T-cell (primary cell): ENCODE data around the gene SLC7A8. TPM values are rescaled to one million over a fixed set of nuclear protein-coding genes. Genes with fewer than 3 reads are reported as not detected.
"Not testable (repeated sequence)": the region's sequence is repeated elsewhere in the genome, so short reads cannot be mapped to it uniquely, and the experiment has no call there.

Source experiments
- ATAC-seq, 4 experiments: fragments of 200-7000 bp in 3 of 4; fragments of 150-1000 bp in 1 of 4; cut with Tn5 transposase; replicated peaks in 1 of 4; 1 replicate in 3 of 4; 2 replicates in 1 of 4; pipeline ENCODE4 v1.10.0; 2021; ENCODE audit warnings: moderate library complexity in 3 of 4, mild to moderate bottlenecking in 2 of 4, moderate number of reproducible peaks in 1 of 4
- CTCF ChIA-PET, 2 donors: fragments of 300-600 bp; sonication (Branson Sonifier 250); formaldehyde crosslinking; loops; one replicate each; lab custom pipeline; 2022; ENCODE audit warnings: antibody characterized with exemption in 2 of 2; lab: Charles Lee
- POLR2A ChIA-PET, 2 donors: fragments of 300-600 bp; sonication (Branson Sonifier 250); formaldehyde crosslinking; loops; one replicate each; lab custom pipeline; 2022; ENCODE audit warnings: antibody characterized with exemption in 2 of 2; lab: Charles Lee
- DNase-seq, 35 experiments: peaks; one replicate each; pipeline versions ENCODE4 v3.0.0 to v3.0.0-alpha.2; 2013 to 2023
- H3K27ac ChIP-seq: one replicate; pipeline ENCODE4 v1.5.1; 2013; ENCODE audit warnings: low read length
- H3K27me3 ChIP-seq, 2 experiments: replicated peaks in 1 of 2; 1 replicate in 1 of 2; 2 replicates in 1 of 2; pipeline versions ENCODE4 v1.6.1 to v1.7.0; 2013; ENCODE audit warnings: low read length in 1 of 2, mixed read lengths in 1 of 2; ENCODE audit not compliant: control insufficient read depth in 2 of 2, insufficient read depth in 2 of 2; ENCODE audit errors: extremely low read depth in 1 of 2
- H3K36me3 ChIP-seq, 2 donors: 1 replicate in 1 of 2; 2 replicates in 1 of 2; pipeline versions ENCODE4 v1.6.1 to v1.7.0; 2013; ENCODE audit warnings: low read length in 1 of 2; ENCODE audit not compliant: control insufficient read depth in 2 of 2, insufficient read depth in 1 of 2; ENCODE audit errors: extremely low read depth in 1 of 2
- H3K4me1 ChIP-seq, 2 experiments: 1 replicate in 1 of 2; 2 replicates in 1 of 2; pipeline versions ENCODE4 v1.6.1 to v1.7.0; 2013; ENCODE audit warnings: low read length in 2 of 2, mixed read lengths in 1 of 2; ENCODE audit not compliant: insufficient read depth in 2 of 2, control insufficient read depth in 1 of 2; ENCODE audit errors: extremely low read depth in 1 of 2
- H3K4me3 ChIP-seq, 2 donors: 1 replicate in 1 of 2; 2 replicates in 1 of 2; pipeline versions ENCODE4 v1.5.1 to v1.7.0; 2013; ENCODE audit warnings: mild to moderate bottlenecking in 2 of 2, low read length in 1 of 2, moderate library complexity in 1 of 2; ENCODE audit not compliant: control insufficient read depth in 1 of 2; ENCODE audit errors: extremely low read depth in 1 of 2
- H3K9me3 ChIP-seq: 2 replicates; pipeline ENCODE4 v1.7.0; 2013
- H3K27ac Mint-ChIP-seq, 2 donors: one replicate each; pipeline ENCODE4 v1.8.0; 2020 to 2021; ENCODE audit warnings: mild to moderate bottlenecking in 2 of 2, mixed read lengths in 2 of 2
- H3K27me3 Mint-ChIP-seq, 2 donors: one replicate each; pipeline ENCODE4 v1.8.0; 2021 to 2022; ENCODE audit warnings: mixed read lengths in 2 of 2
- H3K36me3 Mint-ChIP-seq: one replicate; pipeline ENCODE4 v1.8.0; 2021; ENCODE audit warnings: mixed read lengths
- H3K4me1 Mint-ChIP-seq, 3 donors: one replicate each; pipeline ENCODE4 v1.8.0; 2020 to 2022; ENCODE audit warnings: mixed read lengths in 3 of 3, mild to moderate bottlenecking in 1 of 3
- H3K4me3 Mint-ChIP-seq, 3 donors: one replicate each; pipeline ENCODE4 v1.8.0; 2020 to 2022; ENCODE audit warnings: mild to moderate bottlenecking in 3 of 3, mixed read lengths in 3 of 3, moderate library complexity in 3 of 3
- H3K9me3 Mint-ChIP-seq, 3 donors: one replicate each; pipeline ENCODE4 v1.8.0; 2020 to 2022; ENCODE audit warnings: mixed read lengths in 3 of 3
- WGBS: methylation state at CpG from one replicate; pipeline ENCODE4 v1.1.5; 2013; ENCODE audit warnings: missing lambda C conversion rate; ENCODE audit not compliant: insufficient coverage; 5-methylcytosine and 5-hydroxymethylcytosine counted together
- total RNA-seq, 35 experiments: library from RNA in 6 of 35; stranded (reverse) in 6 of 35; fragments of 120-200 nt in 1 of 35; gene quantifications; one replicate each; pipeline versions ENCODE4 v1.2.1 to v1.2.4 and lab custom pipeline; 2013 to 2026

SLC7A8 gene
- total RNA-seq, 5 donors from 2014 or later (not counting 1 experiment from before 2014, with no cell fraction given) = 0.33 to 8.1 (median 5.9) TPM

- H3K4me3 ChIP-seq = no peak overlapping the region
- H3K27me3 ChIP-seq = peaks cover 0 to 37% of the 10 kb centered on the region in 2 experiments
- Mint-ChIP-seq H3K9me3 (no peaks in the 10 kb centered on the region), H3K27ac (no peak overlapping the region), H3K4me1 (peaks cover 7 to 12% (median 8%) of the 10 kb centered on the region in 3 donors), H3K4me3 (no peak overlapping the region), H3K36me3 (no peaks in the 10 kb centered on the region), H3K27me3 (peaks cover 0 to 8% of the 10 kb centered on the region in 2 donors)
- DNase-seq (no peak), ATAC-seq (no peak)
- no peaks in the 10 kb centered on the region for H3K4me1 ChIP-seq
- no peaks in the 10 kb centered on the region for H3K9me3 ChIP-seq
- POLR2A ChIA-PET = no interaction called here
- CTCF ChIA-PET = interaction anchor here (0.5 to 2.2 kb wide), 4 partner anchors 15 to 146 kb away, joined by 3 to 7 read pairs (median 4); partner anchors contain the start of genes ACIN1 (in 1 of the 2) and C14orf119 (in 1 of the 2)
- 100% methylated on average over 2 of the region's 5 CpGs for WGBS
- no peak overlapping the region for H3K27ac ChIP-seq
- no peaks in the 10 kb centered on the region for H3K36me3 ChIP-seq
These were observed 72.7 kb downstream of the SLC7A8 start for GRCh38 chr14:23110579-23111365.

DNA sequence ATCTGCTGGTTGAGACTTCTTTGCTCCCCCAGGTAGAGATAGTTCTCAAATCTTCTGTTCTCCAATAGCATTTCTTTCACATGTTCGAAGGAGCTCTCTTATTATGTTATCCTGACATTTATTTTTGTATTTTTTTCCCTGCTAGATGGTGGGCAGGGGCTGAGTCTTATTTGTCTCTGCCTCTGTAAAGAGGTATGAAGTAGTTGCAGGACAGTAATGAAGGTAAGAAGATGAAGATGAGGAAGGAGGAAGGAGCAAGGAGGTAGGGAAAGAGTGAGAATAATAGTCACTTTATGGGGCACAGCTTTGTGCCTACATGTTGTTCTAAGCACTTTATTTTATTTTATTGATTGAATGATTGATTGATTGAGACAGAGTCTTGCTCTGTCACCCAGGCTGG is 73.7 kb downstream of the SLC7A8 start:
- Histone ChIP-seq H3K9me3 (no peaks in the 10 kb centered on the region), H3K4me1 (no peaks in the 10 kb centered on the region), H3K27ac (no peak overlapping the region), H3K27me3 (peaks cover 0 to 35% of the 10 kb centered on the region in 2 experiments), H3K4me3 (no peak overlapping the region), H3K36me3 (no peaks in the 10 kb centered on the region)
- Mint-ChIP-seq H3K27me3 (peaks cover 0 to 4% of the 10 kb centered on the region in 2 donors), H3K4me3 (no peak overlapping the region), H3K27ac (no peak overlapping the region), H3K36me3 (no peaks in the 10 kb centered on the region), H3K9me3 (no peaks in the 10 kb centered on the region), H3K4me1 (peaks cover 4 to 8% (median 4%) of the 10 kb centered on the region in 3 donors)
- ChIA-PET POLR2A (no interaction called here), CTCF (interaction anchor here (0.7 to 2.2 kb wide), 5 partner anchors 10 to 47 kb away, joined by 3 to 11 read pairs (median 4); no protein-coding TSS in a partner anchor)
- WGBS = no CpG with 5 or more reads among the region's 1 CpG
- DNase-seq = no peak
- no peak for ATAC-seq

DNA sequence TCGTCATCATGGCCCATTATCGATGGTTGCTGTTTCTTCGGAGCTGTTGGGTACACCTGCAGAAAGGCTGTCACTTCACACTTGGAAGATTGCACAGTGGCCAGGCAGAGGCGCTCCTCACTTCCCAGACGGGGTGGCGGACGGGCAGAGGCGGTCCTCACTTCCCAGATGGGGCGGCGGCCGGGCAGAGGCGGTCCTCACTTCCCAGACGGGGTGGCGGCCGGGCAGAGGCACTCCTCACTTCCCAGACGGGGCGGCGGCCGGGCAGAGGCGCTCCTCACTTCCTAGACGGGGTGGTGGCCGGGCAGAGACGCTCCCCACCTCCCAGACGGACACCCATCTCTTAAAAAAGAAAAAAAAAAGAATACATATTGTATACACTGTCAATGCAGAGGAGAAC is 75.3 kb downstream of the SLC7A8 start:
- POLR2A ChIA-PET = interaction anchor here in 1 of 2 donors (0.6 kb wide), 1 partner anchor 8 kb away, joined by 3 read pairs; no protein-coding TSS in a partner anchor
- CTCF ChIA-PET = interaction anchor here in 1 of 2 donors (0.9 to 2.1 kb wide), 3 partner anchors 13 to 39 kb away, joined by 3 to 11 read pairs (median 4); partner anchors contain the start of genes ACIN1 and C14orf119
- H3K36me3 Mint-ChIP-seq, H3K9me3 ChIP-seq, H3K36me3 ChIP-seq, H3K4me3 ChIP-seq, H3K4me1 Mint-ChIP-seq, H3K27ac Mint-ChIP-seq, H3K4me1 ChIP-seq, DNase-seq, H3K27ac ChIP-seq, H3K27me3 Mint-ChIP-seq, ATAC-seq, H3K9me3 Mint-ChIP-seq, H3K4me3 Mint-ChIP-seq: not testable (repeated sequence)
- H3K27me3 ChIP-seq = peaks cover 0 to 24% of the 10 kb centered on the region in 2 experiments
- WGBS = 87% methylated on average over 12 of the region's 24 CpGs

DNA sequence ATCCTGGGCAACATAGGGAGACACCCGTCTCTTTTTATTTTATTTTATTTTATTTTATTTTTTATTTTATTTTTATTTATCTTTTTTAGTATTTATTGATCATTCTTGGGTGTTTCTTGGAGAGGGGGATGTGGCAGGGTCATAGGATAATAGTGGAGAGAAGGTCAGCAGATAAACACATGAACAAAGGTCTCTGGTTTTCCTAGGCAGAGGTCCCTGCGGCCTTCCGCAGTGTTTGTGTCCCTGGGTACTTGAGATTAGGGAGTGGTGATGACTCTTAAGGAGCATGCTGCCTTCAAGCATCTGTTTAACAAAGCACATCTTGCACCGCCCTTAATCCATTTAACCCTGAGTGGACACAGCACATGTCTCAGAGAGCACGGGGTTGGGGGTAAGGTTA is 75.8 kb downstream of the SLC7A8 start:
- H3K4me3 Mint-ChIP-seq, H3K9me3 Mint-ChIP-seq, POLR2A ChIA-PET, ATAC-seq, DNase-seq, H3K27ac Mint-ChIP-seq, H3K4me3 ChIP-seq, H3K27me3 Mint-ChIP-seq, H3K36me3 ChIP-seq, H3K27ac ChIP-seq, H3K4me1 Mint-ChIP-seq, H3K4me1 ChIP-seq, H3K9me3 ChIP-seq, H3K36me3 Mint-ChIP-seq, CTCF ChIA-PET: not testable (repeated sequence)
- no CpG with 5 or more reads among the region's 5 CpGs for WGBS
- H3K27me3 ChIP-seq = peaks cover 0 to 19% of the 10 kb centered on the region in 2 experiments

- ChIA-PET POLR2A (no interaction called here), CTCF (interaction anchor here in 1 of 2 donors (1.2 kb wide), 1 partner anchor 12 kb away, joined by 4 read pairs; the partner anchor contains the start of genes ACIN1 and C14orf119)
- Mint-ChIP-seq H3K9me3 (no peaks in the 10 kb centered on the region), H3K4me3 (no peak overlapping the region), H3K27me3 (no peaks in the 10 kb centered on the region), H3K36me3 (no peaks in the 10 kb centered on the region), H3K27ac (no peak overlapping the region), H3K4me1 (no peaks in the 10 kb centered on the region)
- Histone ChIP-seq H3K9me3 (no peaks in the 10 kb centered on the region), H3K36me3 (no peaks in the 10 kb centered on the region), H3K27me3 (peaks cover 0 to 14% of the 10 kb centered on the region in 2 experiments), H3K4me3 (no peak overlapping the region), H3K4me1 (no peaks in the 10 kb centered on the region), H3K27ac (no peak overlapping the region)
- no peak for ATAC-seq
- no peak for DNase-seq
These were observed 76.8 kb downstream of the SLC7A8 start for GRCh38 chr14:23106747-23107045.

DNA sequence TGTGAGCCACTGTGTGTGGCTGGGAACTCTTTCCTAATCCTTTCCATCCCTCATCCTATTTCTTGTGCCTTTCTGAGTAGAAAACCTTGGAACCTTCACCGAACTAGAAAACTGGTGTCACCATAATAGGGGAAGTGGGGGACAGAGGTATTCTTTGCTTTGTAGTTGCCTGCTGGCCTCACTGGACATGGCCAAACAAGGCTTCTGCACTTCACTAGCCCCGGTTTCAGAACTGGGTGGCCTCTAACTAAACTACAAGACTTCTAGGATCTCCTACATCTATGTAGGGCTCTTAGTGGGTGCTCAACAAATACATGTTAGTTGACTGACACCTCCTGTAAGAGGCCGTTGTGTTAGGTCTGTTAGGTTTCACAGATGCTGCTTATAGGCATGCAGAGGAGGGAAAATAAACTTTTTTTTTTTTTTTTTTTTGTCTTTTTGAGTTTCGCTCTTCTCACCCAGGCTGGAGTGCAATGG is 78.1 kb downstream of the SLC7A8 start:
- CTCF ChIA-PET = no interaction called here
- H3K9me3 ChIP-seq = no peaks in the 10 kb centered on the region
- peaks cover 0 to 4% of the 10 kb centered on the region in 2 experiments for H3K27me3 ChIP-seq
- no peaks in the 10 kb centered on the region for H3K36me3 ChIP-seq
- POLR2A ChIA-PET = no interaction called here
- Mint-ChIP-seq H3K27me3 (no peaks in the 10 kb centered on the region), H3K27ac (no peak overlapping the region), H3K4me1 (peaks cover 0 to 2% (median 0%) of the 10 kb centered on the region in 3 donors), H3K9me3 (no peaks in the 10 kb centered on the region), H3K4me3 (no peak overlapping the region), H3K36me3 (no peaks in the 10 kb centered on the region)
- no peaks in the 10 kb centered on the region for H3K4me1 ChIP-seq
- WGBS = no CpG with 5 or more reads among the region's 4 CpGs
- DNase-seq (no peak), ATAC-seq (no peak)
- H3K27ac ChIP-seq = no peak overlapping the region
- no peak overlapping the region for H3K4me3 ChIP-seq
